Left forelimb (tissue), 1 donor: Measurements from ENCODE around the gene CACNA1H.

ENCODE experiments used
- DNase-seq: peaks from one replicate; pipeline ENCODE4 v3.0.0-alpha.2; 2018; ENCODE audit warnings: low spot score

Gene CACNA1H

GRCh38 chr16:1158456-1159324 is 5.8 kb downstream of the CACNA1H start:
- no peak for DNase-seq

DNA sequence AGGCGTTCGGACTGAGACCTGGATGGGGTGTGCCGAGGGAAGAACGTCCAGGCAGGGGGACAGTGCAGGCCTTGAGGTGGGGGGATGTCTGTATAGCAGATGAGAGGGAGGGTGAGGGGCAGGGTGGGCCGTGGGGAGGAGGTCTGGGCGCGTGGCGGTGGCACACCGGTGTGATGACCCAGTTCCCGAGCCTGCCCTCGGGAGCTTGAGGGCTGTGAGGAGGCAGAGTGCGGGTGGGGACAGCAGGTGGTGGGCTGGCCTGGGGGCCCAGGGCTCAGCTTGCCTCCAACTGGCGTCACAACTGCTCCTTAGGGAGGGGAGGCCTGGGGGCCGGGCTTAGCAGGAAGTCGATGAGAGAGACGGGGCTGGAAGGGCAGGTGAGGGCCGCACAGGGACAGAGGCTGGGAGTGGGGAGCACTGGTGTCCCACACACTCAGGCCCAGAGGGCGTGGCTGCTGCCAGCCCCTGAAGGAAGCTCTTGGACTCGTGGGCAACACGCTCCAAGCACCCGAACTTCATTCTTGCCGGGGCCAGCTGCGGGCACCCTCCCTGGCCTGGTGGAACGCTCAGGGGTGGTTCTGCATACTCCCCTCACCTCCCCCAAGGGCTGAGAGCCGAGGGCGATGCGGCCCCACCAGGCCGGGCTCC is 6.5 kb downstream of the CACNA1H start:
- DNase-seq: no peak

DNA sequence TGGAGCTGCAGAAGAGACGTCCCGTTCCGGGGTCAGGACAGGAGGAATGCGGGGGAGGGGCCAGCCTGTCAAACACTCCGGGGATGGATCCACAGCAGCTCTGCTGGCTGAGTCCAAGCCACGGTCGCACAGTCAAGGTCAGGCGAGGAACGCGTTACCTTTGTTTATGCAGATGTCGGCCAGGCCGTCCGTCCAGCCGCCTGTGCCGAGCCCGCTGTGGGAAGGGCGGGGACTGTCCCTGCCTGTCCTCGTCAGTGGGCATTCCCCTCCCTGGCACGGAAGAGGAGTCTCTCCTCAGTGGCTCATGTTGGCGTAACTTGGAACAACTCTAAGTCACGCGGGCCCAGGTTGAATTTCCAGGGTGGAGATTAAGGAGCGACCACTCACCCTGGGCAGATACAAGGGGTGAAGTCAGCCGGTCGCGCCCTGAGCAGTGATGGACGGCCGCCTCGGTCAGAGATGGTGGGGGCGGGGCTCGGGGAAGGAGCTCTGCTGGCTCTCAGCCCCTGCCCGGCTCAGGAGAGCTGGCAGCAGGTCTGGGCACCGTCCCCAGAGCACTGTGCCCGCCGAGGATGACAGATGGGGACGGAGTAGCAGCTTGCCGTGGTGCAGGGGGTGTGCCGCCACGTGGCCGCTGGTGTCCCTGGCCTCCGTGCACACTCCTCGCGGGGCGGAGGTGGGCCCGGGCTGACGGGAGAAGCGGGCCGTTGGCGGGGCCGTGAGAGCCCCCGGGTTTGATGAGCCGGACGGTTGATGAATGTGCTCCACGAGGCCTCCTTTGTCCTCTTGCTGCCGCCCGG is 7.3 kb downstream of the CACNA1H start:
- no peak for DNase-seq

DNA sequence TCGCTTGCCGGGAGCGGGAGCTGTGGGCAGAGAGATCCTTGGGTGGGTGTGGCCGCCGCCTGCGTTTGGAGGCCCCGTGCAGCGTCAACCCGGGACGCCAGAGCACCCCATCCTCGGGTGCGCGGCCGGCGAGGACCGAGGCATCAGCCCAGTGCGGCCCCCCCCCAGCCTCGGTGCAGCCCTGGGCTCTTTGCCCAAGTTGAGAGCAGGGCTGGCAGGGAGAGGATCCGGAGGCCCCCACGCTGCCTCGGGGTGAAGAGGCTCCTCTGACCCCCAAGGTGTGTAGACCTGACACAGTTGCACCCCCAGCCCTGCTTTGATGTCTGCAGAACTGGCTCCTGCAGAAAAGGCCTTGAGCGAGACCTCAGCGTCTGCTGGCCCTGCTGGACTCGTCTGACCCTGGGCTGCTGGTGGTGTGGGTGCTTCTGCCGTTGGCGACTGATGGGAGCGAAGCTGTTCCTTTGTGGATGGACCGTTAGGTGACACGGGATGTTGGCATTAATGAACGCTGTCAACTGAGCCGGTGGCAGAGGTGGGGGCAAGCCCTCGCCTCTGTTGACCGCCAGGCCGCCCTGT is 8.0 kb downstream of the CACNA1H start:
- DNase-seq: no peak

- DNase-seq: no peak
These were observed 10.0 kb downstream of the CACNA1H start for GRCh38 chr16:1162701-1163566.

- no peak for DNase-seq
These were observed 10.7 kb downstream of the CACNA1H start for GRCh38 chr16:1163567-1164055.

DNA sequence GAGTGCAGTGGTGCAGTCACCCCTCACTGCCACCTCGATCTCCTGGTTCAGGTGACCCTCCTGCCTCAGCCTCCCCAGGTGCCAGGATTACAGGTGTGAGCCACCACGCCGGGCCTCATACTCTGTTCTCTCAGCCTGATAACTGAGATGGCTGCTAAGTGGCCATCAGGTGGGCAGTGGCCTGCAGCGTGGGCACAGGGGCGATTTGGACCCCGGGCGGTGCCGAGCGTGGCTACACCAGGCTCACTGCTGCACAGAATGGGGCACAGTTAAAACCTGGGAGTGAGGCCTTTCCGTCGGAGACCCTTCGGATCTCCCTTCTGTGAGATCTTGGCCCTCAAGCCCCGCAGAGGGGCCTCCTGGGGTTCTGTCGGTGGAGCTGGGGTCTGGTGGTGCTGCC is 11.5 kb downstream of the CACNA1H start:
- DNase-seq: no peak

- DNase-seq: no peak
These were observed 12.1 kb downstream of the CACNA1H start for GRCh38 chr16:1164975-1165374.

DNA sequence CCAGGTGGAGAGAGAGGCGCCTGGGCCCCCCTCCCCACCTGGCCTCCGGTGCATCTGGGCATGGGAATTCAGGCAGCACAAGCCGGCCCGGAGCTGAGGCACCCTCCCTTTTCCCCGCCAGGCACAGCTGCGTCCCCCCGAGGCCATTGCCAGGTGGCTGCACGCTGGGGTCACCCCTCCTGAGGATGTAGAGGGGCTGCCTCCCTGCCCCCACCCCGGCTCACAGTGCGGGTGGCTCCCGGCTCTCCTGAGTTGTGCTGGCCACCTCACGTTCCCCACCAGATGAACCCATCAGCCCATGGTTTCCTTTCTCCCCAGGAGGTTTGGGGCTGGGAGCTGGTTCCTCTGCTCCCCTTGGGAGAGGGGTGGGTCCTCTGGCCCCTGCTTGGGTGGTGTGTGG is 12.6 kb downstream of the CACNA1H start:
- DNase-seq: no peak

DNA sequence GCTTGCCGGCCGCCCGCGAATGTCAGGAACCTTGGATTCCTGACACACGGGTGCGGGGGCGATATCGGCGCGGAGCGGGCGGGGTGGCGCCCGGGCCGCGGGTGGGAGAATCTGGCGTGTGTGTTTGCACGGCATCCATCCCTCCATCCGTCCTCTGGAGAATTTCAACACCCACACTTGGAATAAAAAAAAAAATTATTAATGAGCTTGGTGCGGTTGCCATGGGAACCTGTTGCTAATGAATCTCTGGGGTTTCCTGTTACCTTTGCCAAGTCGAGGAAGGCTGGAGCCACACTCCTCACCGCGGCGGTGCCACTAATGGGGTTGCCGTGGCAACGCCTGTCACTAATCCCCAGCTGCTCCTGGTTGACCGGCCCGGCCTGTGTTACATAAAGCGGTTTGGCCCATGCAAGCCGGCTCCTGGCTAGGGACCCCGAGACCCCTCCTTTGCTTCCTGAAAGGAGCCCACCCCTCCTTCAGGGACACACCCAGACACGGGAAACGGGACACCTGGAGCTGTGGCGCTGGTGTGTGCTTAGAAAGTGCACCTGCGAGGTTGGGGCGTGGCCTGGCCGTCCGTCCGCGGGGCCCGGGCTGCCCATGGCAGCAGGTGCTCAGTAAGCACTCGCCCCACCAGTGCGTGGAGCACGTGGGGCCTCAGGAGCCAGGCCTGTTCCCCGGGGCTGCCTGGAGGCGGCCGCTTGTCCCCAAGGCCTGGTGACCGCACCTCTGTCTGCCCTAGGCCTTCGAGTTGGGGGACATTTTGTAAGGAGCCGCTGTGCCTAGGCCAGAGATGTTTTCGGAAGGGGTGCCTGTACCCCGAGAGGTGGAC is 14.6 kb downstream of the CACNA1H start:
- DNase-seq: no peak

DNA sequence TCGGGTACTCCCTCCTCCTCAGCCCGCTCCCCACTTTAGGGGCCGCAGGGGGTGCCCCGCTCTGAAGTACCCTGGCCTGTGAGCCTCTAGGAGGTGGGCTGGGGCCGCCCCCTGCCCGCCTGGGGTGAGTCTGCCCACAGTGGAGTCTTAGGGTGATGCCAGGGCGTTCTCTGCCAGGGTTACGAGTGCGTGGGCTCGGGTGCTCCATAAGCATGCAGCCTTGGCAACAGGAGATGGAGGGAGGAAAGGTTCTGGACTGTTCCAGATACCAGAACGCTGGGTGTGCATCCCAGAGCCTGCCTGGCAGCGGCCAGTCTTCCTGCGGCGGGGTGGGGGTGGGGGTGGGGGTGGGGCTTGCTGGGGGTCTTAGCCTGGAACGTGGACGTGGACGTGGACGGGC is 15.9 kb downstream of the CACNA1H start:
- DNase-seq: no peak

DNA sequence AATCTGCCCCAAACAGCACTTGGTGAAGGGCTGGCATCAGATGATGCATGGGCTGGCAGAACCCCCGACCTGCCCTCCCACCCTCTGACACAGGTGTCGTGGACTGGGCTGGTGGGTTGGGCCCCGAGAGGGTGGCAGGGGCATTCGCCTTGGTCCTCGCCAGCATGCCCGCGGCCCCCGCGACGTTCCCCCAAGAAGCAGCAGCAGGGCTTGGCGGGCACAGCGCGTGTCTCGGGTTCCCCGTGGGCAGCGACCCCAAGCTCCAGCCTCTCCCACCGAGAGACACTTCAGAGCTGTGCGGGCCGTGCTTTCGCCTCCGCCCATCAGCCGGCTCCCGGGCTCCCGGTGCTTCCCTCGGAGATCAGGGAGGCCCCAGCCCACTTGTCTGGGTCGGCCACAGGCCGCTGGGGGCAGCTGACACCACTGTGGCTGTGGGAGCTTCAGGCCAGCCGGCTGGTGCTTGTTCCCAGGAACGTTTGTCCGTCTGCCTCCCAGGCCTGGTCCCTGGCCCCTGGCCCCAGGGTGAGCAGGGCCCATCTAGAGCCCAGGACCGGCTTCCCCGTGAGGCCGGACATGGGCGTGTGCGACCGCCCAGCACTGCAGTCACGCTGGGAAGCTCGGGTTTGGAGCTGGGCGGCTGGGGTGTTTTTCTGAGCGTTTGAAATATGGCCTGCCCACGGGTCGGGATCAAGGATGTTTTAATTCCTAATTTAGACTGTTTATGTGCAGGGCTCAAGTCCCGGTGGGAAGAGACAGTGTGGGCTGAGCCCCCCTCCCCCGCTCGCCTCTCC is 16.6 kb downstream of the CACNA1H start:
- DNase-seq: no peak

DNA sequence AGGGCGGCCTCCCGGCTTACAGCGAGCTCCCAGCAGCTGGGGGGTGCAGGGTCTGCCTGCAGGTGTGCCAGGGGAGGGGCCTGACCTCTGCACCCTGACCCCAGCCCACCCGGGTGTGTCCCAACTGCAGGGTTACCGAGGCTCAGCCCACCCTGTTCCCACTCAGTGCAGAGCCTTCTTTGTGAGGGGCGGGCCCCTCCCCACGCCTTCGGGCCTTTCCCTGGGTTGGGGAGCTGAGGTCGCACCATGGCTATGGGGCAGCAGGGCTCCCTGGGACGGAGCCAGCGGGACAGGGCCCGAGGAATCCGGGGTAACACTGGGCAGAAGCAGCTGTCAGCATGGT is 17.1 kb downstream of the CACNA1H start:
- DNase-seq: no peak

DNA sequence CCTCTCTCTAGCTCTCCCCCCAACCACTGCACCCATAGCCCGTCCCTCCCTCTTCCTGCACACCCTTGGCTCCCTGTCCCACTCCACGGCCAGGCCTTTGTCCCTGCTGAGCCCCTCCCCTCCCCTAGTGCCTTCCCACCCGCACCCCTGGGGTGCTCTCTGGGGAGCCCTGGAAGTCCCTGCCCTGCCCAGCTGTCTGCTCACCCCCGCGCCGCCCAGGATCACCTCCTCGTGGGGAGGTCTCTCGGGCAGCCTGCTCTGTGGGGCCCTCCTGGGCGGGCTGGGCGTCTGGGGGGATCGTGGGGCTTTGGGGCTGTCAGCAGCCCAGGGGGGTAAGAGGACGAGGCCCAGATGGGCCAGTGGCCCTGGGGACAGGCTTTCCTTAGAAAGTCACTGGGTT is 18.1 kb downstream of the CACNA1H start:
- no peak for DNase-seq

DNA sequence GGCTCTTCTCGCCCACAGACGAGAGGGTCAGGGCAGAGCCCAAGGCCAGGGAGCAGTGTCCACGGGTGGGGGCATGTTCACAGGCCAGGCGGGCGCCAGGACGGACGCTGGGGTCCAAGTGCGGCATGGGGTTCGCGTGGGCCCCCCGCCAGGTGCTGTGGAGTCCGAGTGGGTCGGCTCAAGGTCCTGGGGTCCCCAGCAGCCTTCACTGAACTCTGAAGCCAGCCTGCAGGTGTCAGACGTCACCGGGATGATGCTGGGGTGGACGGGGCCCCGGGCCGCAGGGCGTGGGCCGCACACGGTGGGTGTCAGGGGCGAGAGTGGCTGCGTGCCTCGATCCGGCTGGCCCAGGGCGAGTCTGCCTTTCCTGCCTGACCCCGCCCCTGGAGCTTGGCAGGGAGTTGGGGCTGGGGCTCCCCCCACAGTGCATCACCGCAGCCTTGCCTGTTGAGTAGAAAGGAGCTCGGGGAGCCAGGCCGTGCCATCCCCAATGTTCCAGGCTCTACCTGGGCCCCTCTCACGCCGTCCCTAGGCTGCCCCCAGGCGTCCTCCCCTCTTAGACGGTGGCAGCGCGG is 19.0 kb downstream of the CACNA1H start:
- DNase-seq: no peak

DNA sequence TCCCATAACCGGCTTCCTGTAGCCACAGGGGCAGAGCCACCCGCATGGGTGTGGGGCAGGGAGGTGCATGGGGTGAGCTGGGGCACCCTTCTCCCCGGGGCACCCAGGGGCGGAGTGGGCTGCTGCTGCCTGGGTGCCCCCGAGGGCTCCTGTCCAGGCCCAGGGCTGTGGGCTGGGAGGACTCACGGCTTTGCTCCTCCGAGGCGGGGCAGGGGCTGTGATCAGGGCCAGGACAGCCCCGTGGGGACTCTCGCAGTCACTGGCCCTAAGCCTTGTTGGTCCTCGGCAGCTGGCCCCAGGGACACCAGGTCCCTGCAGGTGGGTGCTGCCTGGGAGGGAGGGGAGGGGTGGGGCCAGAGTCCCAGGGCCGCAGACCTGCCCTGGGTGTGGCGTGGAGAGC is 19.7 kb downstream of the CACNA1H start:
- DNase-seq: no peak

DNA sequence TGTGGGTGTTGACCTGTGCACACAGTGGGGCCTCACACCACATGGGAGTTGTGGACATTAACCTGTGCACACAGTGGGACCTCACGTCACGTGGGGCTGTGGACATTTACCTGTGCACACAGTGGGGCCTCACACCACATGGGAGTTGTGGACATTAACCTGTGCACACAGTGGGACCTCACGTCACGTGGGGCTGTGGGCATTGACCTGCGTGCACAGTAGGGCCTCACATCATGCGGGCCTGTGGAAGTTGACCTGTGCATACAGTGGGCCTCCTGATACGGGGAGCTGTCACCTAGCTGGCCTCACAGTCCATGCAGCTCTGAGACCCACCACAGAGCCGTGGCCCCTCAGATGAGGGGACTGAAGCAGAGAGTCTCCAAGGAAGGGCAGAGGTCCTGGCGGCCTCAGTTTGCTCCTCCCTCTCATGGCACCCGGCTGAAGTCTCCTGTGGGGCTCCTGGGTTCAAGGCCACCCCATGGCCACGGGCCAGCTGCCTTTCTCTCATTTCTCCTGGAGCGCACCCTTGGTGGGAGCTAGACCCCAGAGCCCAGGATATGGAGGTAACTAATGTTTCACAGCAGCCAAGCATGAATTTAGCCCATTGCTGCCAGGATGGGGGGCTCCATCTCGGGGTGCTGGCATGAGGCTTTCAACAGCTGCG is 21.0 kb downstream of the CACNA1H start:
- no peak for DNase-seq

DNA sequence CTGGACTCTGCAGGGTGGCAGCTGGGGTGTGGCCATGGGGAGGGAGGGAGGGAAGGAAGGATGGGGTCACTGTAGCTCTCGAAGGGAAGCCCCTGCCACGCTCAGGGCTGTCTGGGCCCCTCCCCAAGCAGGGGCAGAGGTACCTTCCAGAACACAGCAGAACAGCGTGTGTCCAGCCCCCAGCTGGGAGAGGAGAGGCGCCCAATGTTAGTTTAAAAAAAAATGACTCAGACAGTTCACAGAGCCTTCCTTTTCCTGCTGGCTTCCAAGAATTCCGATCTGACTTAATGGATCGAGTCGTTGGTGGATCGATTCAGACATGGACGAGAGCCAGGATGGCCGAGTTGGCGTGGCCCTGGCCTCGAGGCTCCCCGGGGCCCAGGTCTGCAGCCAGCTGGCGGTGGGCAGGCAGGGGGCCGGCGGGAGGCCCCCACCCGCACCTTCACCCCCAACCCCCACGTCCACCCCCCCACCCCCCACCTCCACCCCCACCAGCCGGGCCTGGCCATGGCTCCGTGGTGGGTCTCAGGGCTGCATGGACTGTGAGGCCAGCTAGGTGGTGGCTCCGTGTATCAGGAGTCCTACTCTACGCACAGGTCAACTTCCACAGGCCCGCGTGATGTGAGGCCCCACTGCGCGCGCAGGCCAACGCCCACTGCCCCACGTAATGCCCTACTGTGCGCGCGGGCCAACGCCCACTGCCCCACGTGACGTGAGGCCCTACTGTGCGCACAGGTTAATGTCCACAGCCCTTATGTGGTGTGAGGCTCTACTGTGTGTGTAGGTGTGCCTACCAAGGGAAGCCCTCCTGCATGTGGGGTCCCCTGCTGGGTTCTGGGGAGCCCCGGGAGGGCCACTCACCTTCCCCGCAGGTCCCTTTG is 21.8 kb downstream of the CACNA1H start:
- no peak for DNase-seq
